HUES48 (cell line): Measurements from ENCODE around the gene SCNN1A.

Experiments used
- H3K27ac ChIP-seq: one replicate; pipeline ENCODE4 v1.7.0; 2013; ENCODE audit warnings: low read depth, low read length, inconsistent platforms
- H3K27me3 ChIP-seq: 2 replicates; pipeline ENCODE4 v1.6.1; 2013; ENCODE audit warnings: mild to moderate bottlenecking, low read length; ENCODE audit not compliant: control insufficient read depth, insufficient read depth
- H3K36me3 ChIP-seq: 2 replicates; pipeline ENCODE4 v1.6.1; 2013; ENCODE audit warnings: low read length; ENCODE audit not compliant: control insufficient read depth, insufficient read depth
- H3K4me1 ChIP-seq: 2 replicates; pipeline ENCODE4 v1.6.1; 2013; ENCODE audit warnings: mild to moderate bottlenecking, low read length; ENCODE audit not compliant: control insufficient read depth, insufficient read depth
- H3K4me3 ChIP-seq: 2 replicates; pipeline ENCODE4 v1.5.1; 2013; ENCODE audit warnings: mild to moderate bottlenecking, low read depth, low read length
- H3K9ac ChIP-seq: 2 replicates; pipeline ENCODE4 v1.6.1; 2013; ENCODE audit warnings: mild to moderate bottlenecking, low read depth, low read length, moderate library complexity
- H3K9me3 ChIP-seq: 2 replicates; pipeline ENCODE4 v1.6.1; 2013; ENCODE audit warnings: low read length; ENCODE audit not compliant: control insufficient read depth, insufficient read depth

SCNN1A gene

GRCh38 chr12:6384499-6385436, 9.4 kb upstream of the SCNN1A start:
- no peaks in the 10 kb centered on the region for H3K9me3 ChIP-seq
- H3K4me3 ChIP-seq = no peak overlapping the region
- H3K27me3 ChIP-seq = peaks cover 28% of the 10 kb centered on the region
- no peak overlapping the region for H3K27ac ChIP-seq
- no peak overlapping the region for H3K9ac ChIP-seq
- peaks cover 26% of the 10 kb centered on the region for H3K4me1 ChIP-seq
- H3K36me3 ChIP-seq = no peaks in the 10 kb centered on the region

GRCh38 chr12:6383572-6384498, 8.5 kb upstream of the SCNN1A start, which contains the start of gene LTBR:
Gene LTBR (plus strand): TSS chr12:6384162. CDS start chr12:6384359, 197 bp downstream.
- no peak within 1 kb of the TSS for H3K9ac ChIP-seq

DNA sequence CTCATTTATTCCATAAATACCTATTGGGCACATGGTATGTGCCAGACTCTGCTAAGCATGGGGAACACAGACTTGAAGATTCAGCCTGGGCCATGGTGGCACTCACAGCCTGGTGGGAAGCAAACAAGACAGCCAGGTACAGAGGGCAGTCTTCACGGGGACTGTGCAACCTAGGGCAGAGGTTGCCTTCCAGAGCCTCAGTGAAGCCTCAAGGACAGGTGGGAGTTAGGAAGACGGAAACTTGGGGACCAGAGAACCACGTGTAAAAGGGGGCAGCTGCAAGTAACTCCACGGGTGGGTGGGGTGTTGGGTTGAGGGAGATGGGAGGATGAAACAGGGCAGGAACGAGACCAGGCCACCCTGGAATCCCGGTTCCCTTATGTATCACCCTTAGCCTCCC, 7.6 kb upstream of the SCNN1A start:
- H3K27ac ChIP-seq = no peak overlapping the region
- H3K9ac ChIP-seq = no peak overlapping the region
- H3K4me1 ChIP-seq = peaks cover 25% of the 10 kb centered on the region
- H3K27me3 ChIP-seq = peaks cover 28% of the 10 kb centered on the region
- no peaks in the 10 kb centered on the region for H3K36me3 ChIP-seq
- no peaks in the 10 kb centered on the region for H3K9me3 ChIP-seq
- no peak overlapping the region for H3K4me3 ChIP-seq

More at GRCh38 chr12:6383572-6384498, 8.5 kb upstream of the SCNN1A start, which contains the start of gene LTBR:
- no peaks in the 10 kb centered on the region for H3K36me3 ChIP-seq
- peaks cover 26% of the 10 kb centered on the region for H3K4me1 ChIP-seq
- H3K4me3 ChIP-seq = no peak within 1 kb of the TSS
- H3K27me3 ChIP-seq = peaks cover 28% of the 10 kb centered on the region
- no peak within 1 kb of the TSS for H3K27ac ChIP-seq
- H3K9me3 ChIP-seq = no peaks in the 10 kb centered on the region

GRCh38 chr12:6382371-6382770, 7.0 kb upstream of the SCNN1A start:
- H3K27ac ChIP-seq = no peak overlapping the region

DNA sequence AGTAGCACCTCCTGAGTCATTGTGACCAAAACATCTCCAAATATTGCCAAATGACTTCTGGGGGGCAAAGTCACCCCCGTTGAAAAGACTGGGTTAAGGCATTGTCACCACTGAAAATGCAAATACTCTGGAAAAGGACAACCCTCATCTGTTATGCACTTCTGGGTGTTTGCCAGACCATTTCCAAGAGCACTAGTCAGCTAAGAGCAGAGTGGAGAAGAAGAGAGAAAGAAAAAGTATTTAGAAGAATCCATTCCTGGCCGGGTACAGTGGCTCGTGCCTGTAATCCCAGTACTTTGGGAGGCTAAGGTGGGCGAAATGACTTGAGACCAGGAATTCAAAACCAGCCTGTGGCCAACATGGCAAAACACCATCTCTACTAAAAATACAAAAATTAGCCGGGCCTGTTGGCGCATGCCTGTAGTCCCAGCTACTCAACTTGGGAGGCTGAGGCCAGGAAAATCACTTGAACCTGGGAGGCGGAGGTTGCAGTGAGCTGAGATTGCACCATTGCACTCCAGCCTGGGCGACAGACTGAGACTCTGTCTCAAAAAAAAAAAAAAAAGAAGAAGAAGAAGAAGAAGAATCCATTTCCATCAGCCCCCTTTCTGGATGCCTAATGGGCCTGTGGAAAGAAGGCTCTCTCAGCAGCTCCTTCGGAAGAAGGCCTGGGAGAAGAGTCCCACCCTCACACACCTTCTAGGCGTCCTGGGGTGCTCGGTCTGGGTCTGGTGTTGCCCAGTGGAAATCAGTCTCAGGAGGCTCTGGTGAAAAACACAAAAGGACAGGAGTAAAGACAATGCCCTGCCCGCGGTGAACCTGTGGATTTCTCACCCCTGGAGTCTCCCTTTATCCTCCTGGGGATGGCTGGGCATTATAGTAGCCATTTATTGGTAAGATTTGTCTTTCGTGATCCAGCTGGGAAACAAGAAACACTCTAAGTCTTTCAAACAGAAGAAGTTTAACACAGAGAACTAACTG, 5.1 kb upstream of the SCNN1A start:
- no peaks in the 10 kb centered on the region for H3K9me3 ChIP-seq
- H3K4me3 ChIP-seq = no peak overlapping the region
- no peak overlapping the region for H3K27ac ChIP-seq
- H3K27me3 ChIP-seq = peaks cover 28% of the 10 kb centered on the region
- H3K36me3 ChIP-seq = no peaks in the 10 kb centered on the region
- peaks cover 40% of the 10 kb centered on the region for H3K4me1 ChIP-seq
- H3K9ac ChIP-seq = no peak overlapping the region

More at GRCh38 chr12:6382371-6382770, 7.0 kb upstream of the SCNN1A start:
- Histone ChIP-seq H3K27me3 (peaks cover 28% of the 10 kb centered on the region), H3K36me3 (no peaks in the 10 kb centered on the region), H3K9ac (no peak overlapping the region), H3K4me1 (peaks cover 28% of the 10 kb centered on the region), H3K4me3 (no peak overlapping the region), H3K9me3 (no peaks in the 10 kb centered on the region)

DNA sequence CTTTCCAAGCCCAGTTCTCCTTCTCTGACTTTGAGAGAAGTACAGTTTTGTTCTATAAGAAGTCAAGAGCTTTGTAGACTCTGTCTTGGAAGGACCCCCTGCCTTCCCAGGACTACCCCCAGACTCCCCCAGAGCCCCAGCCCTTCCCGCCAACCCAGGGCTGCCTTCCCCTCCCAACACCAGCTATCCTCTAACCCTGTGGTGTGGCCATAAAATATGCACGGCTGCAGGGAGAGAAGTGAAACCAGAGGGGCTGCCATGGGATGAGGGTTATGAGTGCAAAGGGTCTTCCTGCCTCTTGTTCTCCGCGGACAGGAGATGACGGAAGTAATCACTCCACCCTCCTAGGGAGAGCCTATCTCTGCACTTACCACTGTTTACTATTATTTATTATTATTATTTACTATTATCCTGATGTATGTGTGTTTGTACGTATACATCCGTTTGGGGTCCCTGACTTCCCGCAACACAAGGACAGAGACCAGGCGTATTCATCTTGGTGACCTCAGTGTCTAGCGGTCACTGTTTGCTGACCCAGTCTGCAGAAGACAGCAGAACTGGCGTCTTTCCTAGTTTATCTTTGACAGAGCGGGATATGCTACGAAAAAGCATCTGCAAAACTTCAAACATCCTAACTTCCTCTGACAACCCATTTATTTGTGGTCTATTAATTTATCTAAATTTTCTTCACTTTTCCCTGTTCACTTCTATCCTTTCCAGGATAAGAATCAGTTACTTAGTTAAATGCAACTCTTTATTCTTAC, 3.5 kb upstream of the SCNN1A start:
- peaks cover 19% of the 10 kb centered on the region for H3K27me3 ChIP-seq

DNA sequence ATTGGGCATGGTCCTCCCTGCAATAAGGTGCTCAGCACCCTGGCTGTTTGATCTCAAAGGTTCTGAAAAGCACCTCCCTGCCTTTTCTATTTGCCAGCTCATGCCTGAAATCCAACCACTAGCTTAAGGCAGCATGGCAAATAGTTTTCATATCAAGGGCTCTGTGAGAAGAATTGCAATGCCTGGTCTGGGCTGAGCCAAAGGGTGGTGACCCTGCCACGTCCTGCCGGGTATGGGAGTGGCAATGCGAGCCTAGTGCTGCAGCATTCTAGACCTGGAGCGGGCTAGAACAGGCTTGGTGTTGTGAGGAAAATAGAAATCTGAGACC, 2.3 kb upstream of the SCNN1A start:
- H3K9me3 ChIP-seq = no peaks in the 10 kb centered on the region
- no peak overlapping the region for H3K27ac ChIP-seq
- H3K4me3 ChIP-seq = no peak overlapping the region
- H3K27me3 ChIP-seq = peaks cover 6% of the 10 kb centered on the region
- H3K4me1 ChIP-seq = peaks cover 38% of the 10 kb centered on the region
- H3K36me3 ChIP-seq = no peaks in the 10 kb centered on the region
- no peak overlapping the region for H3K9ac ChIP-seq

More for the DNA sequence above, 3.5 kb upstream of the SCNN1A start:
- Histone ChIP-seq H3K27ac (no peak overlapping the region), H3K36me3 (no peaks in the 10 kb centered on the region), H3K4me3 (no peak overlapping the region), H3K9me3 (no peaks in the 10 kb centered on the region), H3K9ac (no peak overlapping the region), H3K4me1 (peaks cover 43% of the 10 kb centered on the region)

DNA sequence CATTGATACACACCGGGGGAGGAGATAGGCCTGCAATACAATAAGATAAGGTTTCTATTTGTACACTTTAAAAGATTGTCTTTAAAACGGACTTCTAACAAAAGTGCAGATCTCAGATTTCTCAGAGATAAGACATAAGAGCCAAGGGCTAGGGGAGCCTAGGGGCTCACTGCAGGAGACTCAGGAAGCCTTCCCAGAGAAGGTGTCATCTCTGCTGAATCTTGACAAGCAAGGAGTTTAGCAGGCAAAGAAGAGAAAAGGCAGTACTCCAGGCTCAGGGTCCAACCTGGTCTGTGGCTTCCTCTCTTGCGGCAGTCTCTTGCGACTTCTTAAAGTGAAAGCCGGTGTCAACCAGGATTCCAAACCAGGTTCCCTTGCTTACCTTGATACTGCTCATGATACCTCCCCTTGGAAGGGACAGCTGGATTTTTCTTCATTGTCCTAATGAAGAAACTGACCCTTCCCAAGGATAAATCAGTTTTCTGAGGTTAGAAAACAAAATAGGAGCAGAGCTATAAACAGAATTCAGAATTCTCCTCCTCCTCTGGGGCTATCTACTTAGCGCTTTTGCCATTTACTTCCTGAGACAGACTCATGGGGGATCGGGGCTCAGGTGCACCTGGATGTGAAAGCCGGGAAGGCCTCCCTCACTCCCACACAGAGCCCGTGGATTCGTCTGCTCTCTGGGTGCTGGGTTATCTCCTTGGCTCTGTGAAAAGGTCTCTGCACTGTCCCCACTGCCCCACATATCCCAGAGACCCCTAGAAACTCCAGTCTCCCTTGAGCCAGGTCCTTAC, 1.7 kb upstream of the SCNN1A start:
- no peaks in the 10 kb centered on the region for H3K36me3 ChIP-seq
- H3K27ac ChIP-seq = peak overlapping the region; percentile 86
- peak overlapping the region; percentile 75; the same call in 1 of the 2 replicates for H3K4me3 ChIP-seq
- H3K4me1 ChIP-seq = peaks cover 38% of the 10 kb centered on the region
- peaks cover under 1% of the 10 kb centered on the region for H3K27me3 ChIP-seq
- H3K9ac ChIP-seq = peak overlapping the region; percentile 23; the same call in 1 of the 2 replicates
- H3K9me3 ChIP-seq = no peaks in the 10 kb centered on the region

DNA sequence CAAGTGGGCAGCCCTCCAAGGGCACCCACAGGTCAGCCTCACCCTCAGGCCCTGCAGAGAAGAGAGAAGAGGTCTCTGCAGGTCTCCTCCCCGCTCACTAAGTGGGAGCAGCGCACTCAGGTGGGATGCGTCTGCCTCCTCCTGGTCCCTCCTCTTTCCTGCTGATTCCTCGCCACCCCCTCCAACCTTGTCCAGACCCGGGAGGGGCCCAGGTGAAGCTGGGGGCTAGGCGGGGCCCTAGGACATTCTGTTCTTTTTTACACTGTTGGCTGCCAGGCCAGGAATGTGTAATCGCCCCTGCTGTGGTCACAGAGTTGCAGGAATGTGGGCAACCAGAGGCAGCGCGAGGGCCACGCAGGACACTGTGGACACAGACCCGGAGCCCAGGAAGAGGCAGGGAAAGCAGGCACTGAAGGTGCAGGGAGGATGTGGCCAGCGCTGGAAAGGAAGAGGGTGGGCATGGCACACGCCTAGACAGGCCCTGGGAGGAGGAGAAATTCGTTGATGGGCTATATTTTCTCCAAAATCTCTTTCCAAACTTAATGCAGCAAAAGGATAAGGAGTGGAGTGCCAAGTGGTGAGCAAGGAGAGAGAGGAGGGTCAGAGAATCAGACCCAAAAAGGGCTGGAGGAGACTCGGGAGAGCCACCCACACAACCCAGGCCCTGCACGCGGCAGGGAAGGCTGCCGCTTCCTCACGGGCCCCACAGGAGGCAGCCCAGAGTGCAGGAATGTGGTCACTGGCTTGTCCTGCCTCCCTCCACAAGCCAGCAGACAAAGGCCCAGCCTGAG, 911 bp upstream of the SCNN1A start:
- Histone ChIP-seq H3K4me3 (peak overlapping the region; percentile 75), H3K9me3 (no peaks in the 10 kb centered on the region), H3K36me3 (no peaks in the 10 kb centered on the region), H3K27me3 (no peaks in the 10 kb centered on the region), H3K9ac (peak overlapping the region; percentile 76), H3K4me1 (peaks cover 38% of the 10 kb centered on the region), H3K27ac (peak overlapping the region; percentile 86)
